ENCODE results near the gene CPNE7.

Gene CPNE7

GRCh38 chr16:89549007-89549700 is 26.4 kb upstream of the CPNE7 start:
- DNase-seq (ENCODE audit: low read depth in 3 of 3), result no peak

DNA sequence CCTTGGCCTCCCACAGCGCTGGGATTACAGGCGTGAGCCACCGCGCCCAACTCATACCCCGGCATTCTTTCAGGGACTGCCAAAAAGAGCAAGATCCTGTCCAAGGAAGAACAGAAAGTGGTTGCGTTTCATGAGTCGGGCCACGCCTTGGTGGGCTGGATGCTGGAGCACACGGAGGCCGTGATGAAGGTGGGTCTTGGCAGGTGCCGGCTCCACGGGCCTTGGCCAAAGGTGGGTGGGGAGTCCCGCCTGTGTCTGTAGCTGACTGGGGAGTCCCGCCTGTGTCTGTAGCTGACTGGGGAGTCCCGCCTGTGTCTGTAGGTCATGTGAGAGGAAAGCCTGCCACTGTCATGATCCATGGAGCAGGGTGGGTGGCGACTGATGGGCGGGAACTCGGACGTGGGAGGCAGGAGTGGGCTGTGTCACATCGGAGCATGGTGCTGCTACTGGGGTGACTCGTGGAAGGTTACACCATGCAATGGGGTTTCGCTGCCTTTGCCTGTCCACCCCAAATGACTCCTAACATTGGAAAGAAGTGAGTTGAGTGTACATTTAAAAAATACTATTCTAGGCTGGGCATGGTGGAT is 25.0 kb upstream of the CPNE7 start:
- no peak for DNase-seq (ENCODE audit: low read depth in 3 of 3)

DNA sequence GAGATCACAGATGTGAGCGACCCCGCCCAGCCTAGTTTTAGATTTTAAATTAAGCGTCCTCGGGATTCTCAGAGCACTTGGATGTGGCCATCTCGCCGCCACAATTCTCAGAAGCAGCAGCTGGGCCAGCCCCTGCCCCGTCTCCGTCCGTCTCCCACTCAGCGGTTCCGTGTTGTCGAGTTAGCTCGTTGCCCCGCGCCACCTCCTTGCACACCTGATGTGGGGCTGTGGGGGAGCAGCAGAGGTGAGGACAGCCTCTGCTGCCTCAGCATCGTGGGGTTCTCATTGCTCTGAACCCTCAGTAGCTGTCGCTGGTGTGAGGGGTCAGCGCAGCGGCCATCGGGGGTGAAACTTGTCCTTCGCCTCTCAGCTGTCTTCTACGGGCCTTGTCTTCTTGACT is 23.2 kb upstream of the CPNE7 start:
- no peak for DNase-seq (ENCODE audit: low read depth in 3 of 3)

DNA sequence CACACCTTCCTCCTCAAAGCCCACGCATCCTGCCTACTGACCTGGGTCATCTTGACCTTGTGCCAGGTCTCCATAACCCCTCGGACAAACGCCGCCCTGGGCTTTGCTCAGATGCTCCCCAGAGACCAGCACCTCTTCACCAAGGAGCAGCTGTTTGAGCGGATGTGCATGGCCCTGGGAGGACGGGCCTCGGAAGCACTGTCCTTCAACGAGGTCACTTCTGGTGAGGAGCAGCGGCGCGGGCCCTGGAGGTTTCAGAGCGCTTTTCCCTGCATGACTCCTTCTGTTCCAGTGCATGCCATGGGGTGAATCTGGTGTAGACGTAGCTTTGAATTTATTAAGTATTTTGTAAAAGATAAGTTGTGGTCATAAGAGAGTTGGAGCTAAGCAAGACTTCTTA is 22.6 kb upstream of the CPNE7 start:
- DNase-seq (ENCODE audit: low read depth in 3 of 3), result no peak

- DNase-seq (ENCODE audit: low read depth in 3 of 3), result no peak
Observed at GRCh38 chr16:89553733-89554132, 21.8 kb upstream of the CPNE7 start.

GRCh38 chr16:89554343-89554742 is 21.2 kb upstream of the CPNE7 start:
- no peak for DNase-seq (ENCODE audit: low read depth in 3 of 3)

DNA sequence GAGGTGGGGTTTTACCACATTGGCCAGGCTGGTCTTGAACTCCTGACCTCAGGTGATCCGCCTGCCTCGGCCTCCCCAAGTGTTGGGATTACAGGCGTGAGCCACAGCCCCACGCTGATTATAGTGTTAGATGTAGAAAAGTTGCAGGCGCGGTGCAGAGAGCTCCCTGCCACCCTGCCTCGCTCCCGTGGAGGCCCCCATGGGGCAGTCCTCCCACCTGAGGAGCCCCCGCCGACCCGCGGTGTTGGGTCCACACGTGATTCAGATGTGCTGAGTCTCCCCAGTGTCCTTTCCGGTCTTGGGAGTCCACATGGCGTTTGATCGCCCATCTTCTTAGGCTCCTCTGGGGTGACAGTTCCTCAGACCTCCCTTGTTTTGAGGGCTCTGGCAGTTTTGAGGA is 20.3 kb upstream of the CPNE7 start:
- no peak for DNase-seq (ENCODE audit: low read depth in 3 of 3)

GRCh38 chr16:89555780-89556179 is 19.8 kb upstream of the CPNE7 start:
- DNase-seq (ENCODE audit: low read depth in 3 of 3), result no peak

DNA sequence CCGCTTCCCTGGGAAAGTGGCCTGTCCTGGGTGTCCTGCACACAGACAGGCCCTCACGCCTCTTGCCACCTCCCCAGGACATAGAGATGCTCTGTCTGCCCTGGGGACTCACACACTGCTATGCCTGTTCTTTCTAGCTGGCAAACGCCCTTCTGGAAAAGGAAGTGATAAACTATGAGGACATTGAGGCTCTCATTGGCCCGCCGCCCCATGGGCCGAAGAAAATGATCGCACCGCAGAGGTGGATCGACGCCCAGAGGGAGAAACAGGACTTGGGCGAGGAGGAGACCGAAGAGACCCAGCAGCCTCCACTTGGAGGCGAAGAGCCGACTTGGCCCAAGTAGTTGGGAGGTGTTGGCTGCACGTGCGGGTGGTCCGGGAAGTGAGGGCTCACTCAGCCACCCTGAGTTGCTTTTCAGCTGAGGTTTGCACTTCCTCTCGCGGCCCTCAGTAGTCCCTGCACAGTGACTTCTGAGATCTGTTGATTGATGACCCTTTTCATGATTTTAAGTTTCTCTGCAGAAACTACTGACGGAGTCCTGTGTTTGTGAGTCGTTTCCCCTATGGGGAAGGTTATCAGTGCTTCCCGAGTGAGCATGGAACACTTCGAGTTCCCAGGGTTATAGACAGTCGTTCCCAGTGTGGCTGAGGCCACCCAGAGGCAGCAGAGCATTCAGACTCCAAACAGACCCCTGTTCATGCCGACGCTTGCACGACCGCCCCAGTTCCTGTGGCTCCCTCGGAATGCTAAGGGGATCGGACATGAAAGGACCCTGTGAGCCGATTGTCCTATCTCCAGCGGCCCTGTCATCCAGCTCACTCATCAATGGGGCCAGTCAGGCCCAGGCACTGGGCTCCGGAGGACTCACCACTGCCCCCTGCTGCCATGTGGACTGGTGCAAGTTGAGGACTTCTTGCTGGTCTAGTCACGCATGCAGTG is 18.5 kb upstream of the CPNE7 start:
- DNase-seq (ENCODE audit: low read depth in 3 of 3), result peak; percentile 73 to 87 (median 81)

GRCh38 chr16:89557690-89558490 is 17.7 kb upstream of the CPNE7 start:
- no peak for DNase-seq (ENCODE audit: low read depth in 3 of 3)

DNA sequence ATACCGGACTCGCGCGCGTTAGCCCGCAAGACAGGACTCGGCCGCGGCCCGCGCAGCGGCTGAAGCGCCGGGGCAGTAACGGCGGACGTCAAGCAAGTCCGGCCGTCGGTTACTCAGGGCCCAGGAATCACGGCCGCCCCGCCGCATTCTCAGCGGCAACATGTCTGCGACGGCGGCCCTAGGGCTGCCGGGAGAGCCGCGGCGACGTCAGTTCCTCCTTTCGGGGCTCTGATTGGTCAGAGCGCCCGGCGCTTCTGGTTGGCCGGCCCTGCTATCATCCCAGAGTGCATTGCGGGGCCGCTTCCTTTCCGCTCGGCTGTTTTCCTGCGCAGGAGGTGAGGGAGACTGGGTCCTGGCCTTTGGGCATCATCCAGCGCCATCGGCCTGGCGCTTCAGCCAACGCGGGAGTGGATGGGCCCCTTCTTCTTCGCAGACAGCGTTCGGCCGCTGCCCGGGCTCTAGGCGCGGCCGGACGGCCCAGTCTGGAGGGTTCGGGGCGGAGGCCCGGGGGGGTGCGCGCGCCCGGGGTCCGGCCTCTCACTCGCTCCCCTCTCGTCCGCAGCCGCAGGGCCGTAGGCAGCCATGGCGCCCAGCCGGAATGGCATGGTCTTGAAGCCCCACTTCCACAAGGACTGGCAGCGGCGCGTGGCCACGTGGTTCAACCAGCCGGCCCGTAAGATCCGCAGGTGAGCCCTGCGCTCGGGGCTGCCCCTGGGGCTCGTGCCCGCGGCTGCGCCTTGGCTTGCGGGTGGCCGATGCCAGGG is 15.0 kb upstream of the CPNE7 start, which contains the start of gene RPL13:
Gene RPL13 (plus strand): TSS at position 305 of the 764 bp plus-strand sequence. CDS start 278 bp downstream, at position 583.
- peak; percentile 89 to 90 (median 90) for DNase-seq (ENCODE audit: low read depth in 3 of 3)

GRCh38 chr16:89561142-89561883 is 14.2 kb upstream of the CPNE7 start:
- DNase-seq (ENCODE audit: low read depth in 3 of 3), result no peak

- DNase-seq (ENCODE audit: low read depth in 3 of 3), result no peak
Observed at GRCh38 chr16:89561884-89562599, 13.5 kb upstream of the CPNE7 start.

- no peak for DNase-seq (ENCODE audit: low read depth in 3 of 3)
Observed at GRCh38 chr16:89562939-89563338, 12.6 kb upstream of the CPNE7 start.

GRCh38 chr16:89563639-89564392 is 11.7 kb upstream of the CPNE7 start:
- no peak for DNase-seq (ENCODE audit: low read depth in 3 of 3)

DNA sequence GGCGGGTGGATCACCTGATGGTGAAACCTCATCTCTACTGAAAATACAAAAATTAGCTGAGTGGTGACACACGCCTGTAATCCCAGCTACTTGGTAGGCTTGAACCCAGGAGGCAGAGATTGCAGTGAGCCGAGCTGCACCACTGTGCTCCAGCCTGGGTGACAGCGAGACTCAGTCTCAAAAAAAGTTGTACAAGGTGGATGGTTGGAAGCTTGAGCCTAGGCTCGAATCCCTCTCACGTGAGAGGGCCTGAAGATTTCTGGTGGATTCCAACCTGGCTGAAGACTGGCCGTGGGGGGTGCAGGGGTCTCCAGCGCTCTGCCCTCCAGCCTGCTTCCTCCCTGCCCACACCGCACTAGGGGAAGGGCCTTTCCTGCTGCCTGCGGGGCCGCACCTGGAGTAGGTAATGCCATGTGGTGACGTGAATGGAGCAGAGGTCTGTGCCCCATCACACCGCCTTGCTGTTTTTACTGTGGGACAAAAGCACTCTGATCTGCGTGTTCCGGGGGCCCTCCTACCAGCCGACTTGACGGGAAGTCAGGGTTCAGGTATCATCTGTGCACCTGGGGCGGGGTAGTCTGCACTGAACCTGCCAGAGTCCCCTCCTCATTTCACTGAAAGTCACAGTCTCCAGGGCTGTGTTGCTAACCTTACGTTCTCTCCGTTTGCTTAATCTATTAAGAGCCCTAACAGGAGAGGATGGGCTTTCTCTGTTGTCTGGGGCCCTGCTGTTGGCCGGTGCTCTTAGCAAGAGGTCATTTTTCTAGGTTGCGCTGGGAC is 10.9 kb upstream of the CPNE7 start:
- no peak for DNase-seq (ENCODE audit: low read depth in 3 of 3)

GRCh38 chr16:89565256-89565505 is 10.4 kb upstream of the CPNE7 start:
- DNase-seq (ENCODE audit: low read depth in 3 of 3), result no peak
